ENCODE measurements around the gene LRRTM1. TPM values are rescaled to one million over a fixed set of nuclear protein-coding genes. Genes with fewer than 3 reads are reported as not detected.

Gene LRRTM1
- total RNA-seq, 2 donors from 2014 or later, result 3.3 to 11.3 TPM

GRCh38 chr2:80299661-80300060, 4.9 kb downstream of the LRRTM1 start:
- no peaks in the 10 kb centered on the region for H3K36me3 ChIP-seq (ENCODE audit: control insufficient read depth, insufficient read depth, low read length)
- Mint-ChIP-seq H3K4me1 (peaks cover 80% of the 10 kb centered on the region), H3K4me3 (peak overlapping the region; percentile 8), H3K27ac (no peak overlapping the region), H3K36me3 (ENCODE audit: low read depth) (no peaks in the 10 kb centered on the region), H3K9me3 (no peaks in the 10 kb centered on the region), H3K27me3 (ENCODE audit: insufficient read depth) (peaks cover 52% of the 10 kb centered on the region)
- H3K9me3 ChIP-seq (ENCODE audit: control insufficient read depth, low read length), result no peaks in the 10 kb centered on the region
- DNase-seq, result no peak
- TF ChIP-seq, protein P1, sequence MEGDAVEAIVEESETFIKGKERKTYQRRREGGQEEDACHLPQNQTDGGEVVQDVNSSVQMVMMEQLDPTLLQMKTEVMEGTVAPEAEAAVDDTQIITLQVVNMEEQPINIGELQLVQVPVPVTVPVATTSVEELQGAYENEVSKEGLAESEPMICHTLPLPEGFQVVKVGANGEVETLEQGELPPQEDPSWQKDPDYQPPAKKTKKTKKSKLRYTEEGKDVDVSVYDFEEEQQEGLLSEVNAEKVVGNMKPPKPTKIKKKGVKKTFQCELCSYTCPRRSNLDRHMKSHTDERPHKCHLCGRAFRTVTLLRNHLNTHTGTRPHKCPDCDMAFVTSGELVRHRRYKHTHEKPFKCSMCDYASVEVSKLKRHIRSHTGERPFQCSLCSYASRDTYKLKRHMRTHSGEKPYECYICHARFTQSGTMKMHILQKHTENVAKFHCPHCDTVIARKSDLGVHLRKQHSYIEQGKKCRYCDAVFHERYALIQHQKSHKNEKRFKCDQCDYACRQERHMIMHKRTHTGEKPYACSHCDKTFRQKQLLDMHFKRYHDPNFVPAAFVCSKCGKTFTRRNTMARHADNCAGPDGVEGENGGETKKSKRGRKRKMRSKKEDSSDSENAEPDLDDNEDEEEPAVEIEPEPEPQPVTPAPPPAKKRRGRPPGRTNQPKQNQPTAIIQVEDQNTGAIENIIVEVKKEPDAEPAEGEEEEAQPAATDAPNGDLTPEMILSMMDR (conservative IDR thresholded peaks at IDR 0.05), result no peak
- H3K9ac ChIP-seq (ENCODE audit: extremely low read depth, low read length, poor library complexity, severe bottlenecking), result no peak overlapping the region
- peaks cover 43% of the 10 kb centered on the region for H3K27me3 ChIP-seq (ENCODE audit: control insufficient read depth, insufficient read depth, low read length, poor library complexity, severe bottlenecking)
- WGBS, 2 experiments (ENCODE audit: insufficient coverage in 1 of 2, insufficient read length in 1 of 2), result 63 to 72% methylated on average over 3 to 5 of the region's 5 CpGs
- no peak overlapping the region for H3K4me3 ChIP-seq (ENCODE audit: low read length)
- H3K4me1 ChIP-seq (ENCODE audit: control insufficient read depth, insufficient read depth, low read length), result peaks cover 15% of the 10 kb centered on the region
- no peak overlapping the region for H3K27ac ChIP-seq (ENCODE audit: low read depth, low read length)

- Histone ChIP-seq H3K27ac (ENCODE audit: low read depth, low read length) (no peak overlapping the region), H3K27me3 (ENCODE audit: control insufficient read depth, insufficient read depth, low read length, poor library complexity, severe bottlenecking) (peaks cover 37% of the 10 kb centered on the region), H3K4me1 (ENCODE audit: control insufficient read depth, insufficient read depth, low read length) (peaks cover 15% of the 10 kb centered on the region), H3K4me3 (ENCODE audit: low read length) (no peak overlapping the region), H3K36me3 (ENCODE audit: control insufficient read depth, insufficient read depth, low read length) (no peaks in the 10 kb centered on the region), H3K9ac (ENCODE audit: extremely low read depth, low read length, poor library complexity, severe bottlenecking) (no peak overlapping the region), H3K9me3 (ENCODE audit: control insufficient read depth, low read length) (no peaks in the 10 kb centered on the region)
- Mint-ChIP-seq H3K9me3 (no peaks in the 10 kb centered on the region), H3K4me3 (peak overlapping the region; percentile 8), H3K36me3 (ENCODE audit: low read depth) (no peaks in the 10 kb centered on the region), H3K27me3 (ENCODE audit: insufficient read depth) (peaks cover 49% of the 10 kb centered on the region), H3K4me1 (peaks cover 79% of the 10 kb centered on the region), H3K27ac (no peak overlapping the region)
- WGBS, 2 experiments (ENCODE audit: insufficient coverage in 1 of 2, insufficient read length in 1 of 2), result 14 to 23% methylated on average over 2 to 3 of the region's 3 CpGs
- TF ChIP-seq, protein P1 (conservative IDR thresholded peaks at IDR 0.05), result peak; percentile 19
- DNase-seq, result no peak
Observed at GRCh38 chr2:80298954-80299353, 5.6 kb downstream of the LRRTM1 start.

DNA sequence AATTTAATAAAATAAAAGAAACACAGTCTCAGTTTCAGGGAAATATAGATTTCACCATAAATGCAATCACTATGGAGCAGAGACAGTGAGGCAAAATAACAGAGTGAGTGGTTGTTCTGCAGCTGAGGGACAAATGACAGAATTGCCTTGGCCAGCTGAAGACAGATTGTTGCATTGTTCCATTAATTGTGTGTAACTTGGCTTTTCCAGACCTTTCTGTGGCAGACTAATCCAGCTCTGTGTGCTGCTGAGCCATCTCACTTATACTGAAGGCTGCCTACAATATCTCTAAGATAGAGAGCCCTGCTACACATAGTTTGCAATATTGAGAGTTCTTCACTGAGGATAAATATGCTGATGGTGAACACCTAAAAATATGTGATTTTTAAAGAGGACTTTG, 11.5 kb downstream of the LRRTM1 start:
- Mint-ChIP-seq H3K4me1 (peaks cover 58% of the 10 kb centered on the region), H3K36me3 (ENCODE audit: low read depth) (no peaks in the 10 kb centered on the region), H3K4me3 (no peak overlapping the region), H3K27ac (no peak overlapping the region), H3K27me3 (ENCODE audit: insufficient read depth) (peaks cover 15% of the 10 kb centered on the region), H3K9me3 (no peaks in the 10 kb centered on the region)
- H3K9me3 ChIP-seq (ENCODE audit: control insufficient read depth, low read length), result no peaks in the 10 kb centered on the region
- no peak for DNase-seq
- no peaks in the 10 kb centered on the region for H3K36me3 ChIP-seq (ENCODE audit: control insufficient read depth, insufficient read depth, low read length)
- no peaks in the 10 kb centered on the region for H3K27me3 ChIP-seq (ENCODE audit: control insufficient read depth, insufficient read depth, low read length, poor library complexity, severe bottlenecking)
- no peak overlapping the region for H3K4me3 ChIP-seq (ENCODE audit: low read length)
- no peak overlapping the region for H3K27ac ChIP-seq (ENCODE audit: low read depth, low read length)
- no peak overlapping the region for H3K9ac ChIP-seq (ENCODE audit: extremely low read depth, low read length, poor library complexity, severe bottlenecking)
- H3K4me1 ChIP-seq (ENCODE audit: control insufficient read depth, insufficient read depth, low read length), result peaks cover 25% of the 10 kb centered on the region
- TF ChIP-seq, protein P1 (conservative IDR thresholded peaks at IDR 0.05), result no peak
